Prostate gland (tissue), 2 donors: ENCODE data around the gene PADI2.

Source experiments
- POLR2A ChIP-seq: fragments of 450-650 bp; IDR thresholded peaks from one replicate; pipeline ENCODE4 v1.6.1; 2016; ENCODE audit warnings: antibody characterized with exemption, mild to moderate bottlenecking
- POLR2AphosphoS5 ChIP-seq: sonication (generic); formaldehyde crosslinking; IDR thresholded peaks from one replicate; pipeline ENCODE4 v1.6.1; 2017; ENCODE audit warnings: antibody characterized with exemption
- TF ChIP-seq, protein P1 (sequence below), 4 experiments: fragments of 200-600 bp in 2 of 4; fragments of 450-650 bp in 2 of 4; sonication (generic) in 2 of 4; IDR thresholded peaks; 1 replicate in 3 of 4; 2 replicates in 1 of 4; pipeline ENCODE4 v1.5.1; 2016 to 2019; ENCODE audit warnings: antibody characterized with exemption in 4 of 4, mild to moderate bottlenecking in 2 of 4, moderate library complexity in 2 of 4

DNA sequence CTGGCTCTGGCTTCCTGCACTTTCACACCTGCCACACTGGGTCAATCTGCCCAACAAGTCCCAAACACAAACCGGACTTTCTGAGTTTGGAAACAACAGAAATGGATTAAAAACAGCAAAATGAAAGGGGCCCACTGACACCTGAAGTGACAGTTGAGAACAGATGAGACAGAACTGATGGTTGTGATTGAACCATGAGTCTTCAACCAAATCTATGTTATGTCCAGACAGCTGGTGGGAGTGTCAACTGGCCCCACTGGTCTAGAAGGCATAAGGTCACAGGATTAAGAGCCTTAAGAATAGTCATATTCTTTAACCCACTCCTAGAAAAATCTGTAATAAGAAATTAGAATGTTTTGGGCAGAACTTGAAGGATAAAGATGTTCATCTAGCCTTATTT is 94.5 kb downstream of the PADI2 start:
- TF ChIP-seq, protein P1, sequence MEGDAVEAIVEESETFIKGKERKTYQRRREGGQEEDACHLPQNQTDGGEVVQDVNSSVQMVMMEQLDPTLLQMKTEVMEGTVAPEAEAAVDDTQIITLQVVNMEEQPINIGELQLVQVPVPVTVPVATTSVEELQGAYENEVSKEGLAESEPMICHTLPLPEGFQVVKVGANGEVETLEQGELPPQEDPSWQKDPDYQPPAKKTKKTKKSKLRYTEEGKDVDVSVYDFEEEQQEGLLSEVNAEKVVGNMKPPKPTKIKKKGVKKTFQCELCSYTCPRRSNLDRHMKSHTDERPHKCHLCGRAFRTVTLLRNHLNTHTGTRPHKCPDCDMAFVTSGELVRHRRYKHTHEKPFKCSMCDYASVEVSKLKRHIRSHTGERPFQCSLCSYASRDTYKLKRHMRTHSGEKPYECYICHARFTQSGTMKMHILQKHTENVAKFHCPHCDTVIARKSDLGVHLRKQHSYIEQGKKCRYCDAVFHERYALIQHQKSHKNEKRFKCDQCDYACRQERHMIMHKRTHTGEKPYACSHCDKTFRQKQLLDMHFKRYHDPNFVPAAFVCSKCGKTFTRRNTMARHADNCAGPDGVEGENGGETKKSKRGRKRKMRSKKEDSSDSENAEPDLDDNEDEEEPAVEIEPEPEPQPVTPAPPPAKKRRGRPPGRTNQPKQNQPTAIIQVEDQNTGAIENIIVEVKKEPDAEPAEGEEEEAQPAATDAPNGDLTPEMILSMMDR (IDR thresholded peaks at IDR 0.05) = no peak
- no peak for TF ChIP-seq POLR2A
- TF ChIP-seq POLR2AphosphoS5 = no peak
